Pulmonary artery endothelial cell (primary cell): ENCODE measurements around the gene IKBKE. TPM values are rescaled to one million over a fixed set of nuclear protein-coding genes. Genes with fewer than 3 reads are reported as not detected.

Source experiments
- DNase-seq: peaks from one replicate; pipeline ENCODE4 v3.0.0-alpha.2; 2011; ENCODE audit warnings: low read depth, low spot score
- total RNA-seq: library from RNA; depleted of rRNA; stranded (reverse); fragments of >200 nt; gene quantifications from 2 replicates; pipeline ENCODE4 v1.2.3, GENCODE V29; 2014

Gene IKBKE
- total RNA-seq, 1 donor from 2014 or later, result 14.8 TPM

DNA sequence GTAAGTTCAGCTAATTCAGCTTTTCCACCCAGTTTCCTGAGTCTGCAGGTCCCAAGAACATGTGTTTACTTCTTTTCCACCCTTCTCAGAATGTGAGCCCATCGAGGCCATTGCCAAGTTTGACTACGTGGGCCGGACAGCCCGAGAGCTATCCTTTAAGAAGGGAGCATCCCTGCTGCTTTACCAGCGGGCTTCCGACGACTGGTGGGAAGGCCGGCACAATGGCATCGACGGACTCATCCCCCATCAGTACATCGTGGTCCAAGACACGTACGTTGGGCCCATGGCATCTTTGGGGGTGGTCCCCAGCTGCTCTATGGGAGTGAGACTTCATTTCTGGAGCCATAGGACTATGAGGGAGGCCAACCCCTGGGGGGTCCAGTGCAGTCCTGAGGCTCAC is 17.2 kb upstream of the IKBKE start:
- DNase-seq, result no peak

DNA sequence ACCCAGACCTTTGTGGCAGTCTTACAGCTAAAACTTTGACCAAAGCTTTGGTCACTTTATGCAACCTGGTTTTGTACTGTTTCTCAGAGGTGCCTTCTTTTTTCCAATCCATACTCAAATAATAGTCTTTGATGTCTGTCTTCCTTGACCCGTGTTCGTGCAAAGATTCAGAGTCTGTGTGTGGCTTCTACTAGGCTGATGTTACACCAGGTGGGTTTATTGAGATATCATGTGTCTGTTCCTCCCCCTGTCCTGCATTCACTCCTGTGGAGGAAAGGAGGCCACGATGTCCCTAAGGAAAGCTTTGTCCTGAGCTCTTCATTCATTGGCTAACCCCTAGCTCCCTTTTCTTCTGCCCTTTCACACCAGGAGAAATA is 15.0 kb upstream of the IKBKE start:
- no peak for DNase-seq

DNA sequence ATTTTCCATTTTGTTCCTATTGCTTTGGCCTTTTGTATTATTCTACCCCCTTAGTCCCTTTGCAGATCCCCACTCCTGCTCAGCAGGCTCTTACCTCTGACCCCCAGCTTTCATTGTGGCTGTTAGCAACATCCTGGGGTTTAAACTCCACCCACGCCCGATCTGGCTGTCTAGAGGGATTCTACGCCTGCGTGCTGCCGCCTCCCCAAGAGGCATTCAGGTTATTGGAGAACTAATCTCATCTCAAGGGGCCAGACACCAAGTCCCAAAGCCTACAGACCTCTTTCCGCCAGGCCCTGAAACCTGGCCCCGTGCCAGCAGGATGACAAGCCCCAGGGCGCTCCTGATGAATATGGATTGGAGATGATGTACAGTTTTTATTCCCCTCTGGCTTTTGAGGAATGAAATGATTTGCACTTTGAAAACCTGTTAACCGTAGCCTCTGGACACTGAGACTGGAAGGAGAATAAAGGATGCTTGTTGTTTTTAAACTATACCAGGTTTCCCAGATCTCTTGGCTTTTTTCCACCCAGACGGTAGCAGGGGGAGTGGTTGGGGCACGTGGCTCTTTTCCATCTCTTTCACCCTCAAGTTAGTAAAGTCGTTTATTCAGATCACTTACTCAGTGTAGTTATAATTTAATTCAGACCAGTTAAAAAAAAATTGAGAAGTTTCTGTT is 14.5 kb upstream of the IKBKE start:
- DNase-seq, result no peak

DNA sequence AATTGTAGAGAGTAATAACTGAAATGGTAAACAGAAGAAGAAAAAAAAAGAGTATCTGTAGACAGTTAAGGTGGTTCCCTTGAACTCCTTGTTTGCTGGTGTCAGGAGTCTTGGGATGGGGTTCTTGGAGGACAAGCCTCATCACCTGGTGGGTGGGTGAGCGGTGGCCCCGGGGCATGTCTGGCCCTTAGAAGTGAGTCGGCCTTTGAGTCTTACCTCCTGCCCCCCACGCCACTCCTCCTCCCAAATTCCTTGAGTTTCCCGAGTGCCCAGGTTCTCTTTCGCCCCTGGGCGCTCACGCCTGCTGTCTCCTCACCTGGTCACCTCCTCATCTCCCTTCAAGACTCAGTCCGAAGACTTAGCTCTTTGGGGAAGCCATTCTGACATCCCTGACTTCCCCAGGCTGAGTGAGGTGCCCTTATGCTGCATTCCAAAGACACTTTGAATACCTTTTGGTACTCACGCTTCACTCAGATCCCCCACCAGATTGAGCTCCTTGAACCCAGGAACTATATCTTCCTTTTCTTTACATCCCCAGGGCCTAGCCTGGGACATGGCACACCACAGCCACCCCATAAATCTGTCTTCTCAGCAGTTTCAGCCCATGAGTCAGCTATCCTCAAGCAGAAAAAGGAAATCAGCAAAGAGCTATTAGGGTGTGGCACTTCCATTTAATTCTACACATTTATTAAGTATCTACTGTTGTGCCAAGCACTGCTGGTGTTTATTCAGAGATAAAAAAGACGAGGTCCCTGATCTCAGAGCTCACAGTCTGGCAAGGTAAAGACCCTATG is 13.5 kb upstream of the IKBKE start:
- DNase-seq, result no peak

GRCh38 chr1:206457408-206458120 is 12.7 kb upstream of the IKBKE start:
- no peak for DNase-seq

- DNase-seq, result no peak
Measured at GRCh38 chr1:206459703-206460102, 10.6 kb upstream of the IKBKE start.

DNA sequence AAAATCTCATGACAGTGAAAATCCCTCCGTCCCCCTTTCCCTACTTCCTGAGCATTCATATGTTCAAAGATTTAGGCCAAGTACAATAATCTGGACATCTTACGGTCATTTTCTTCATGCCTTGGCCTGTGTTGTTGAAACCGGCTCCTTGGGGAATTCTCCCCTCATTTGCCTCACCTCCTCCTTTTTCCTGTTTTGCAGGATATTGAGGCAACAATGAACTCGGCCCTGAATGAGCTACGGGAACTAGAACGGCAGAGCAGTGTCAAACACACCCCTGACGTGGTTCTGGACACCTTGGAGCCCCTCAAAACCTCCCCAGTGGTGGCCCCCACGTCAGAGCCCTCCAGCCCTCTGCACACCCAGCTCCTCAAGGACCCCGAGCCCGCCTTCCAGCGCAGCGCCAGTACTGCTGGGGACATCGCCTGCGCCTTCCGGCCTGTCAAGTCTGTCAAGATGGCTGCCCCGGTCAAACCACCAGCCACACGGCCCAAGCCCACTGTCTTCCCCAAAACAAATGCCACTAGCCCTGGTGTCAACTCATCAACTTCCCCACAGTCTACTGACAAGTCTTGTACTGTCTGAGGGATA is 9.3 kb upstream of the IKBKE start:
- DNase-seq, result no peak

DNA sequence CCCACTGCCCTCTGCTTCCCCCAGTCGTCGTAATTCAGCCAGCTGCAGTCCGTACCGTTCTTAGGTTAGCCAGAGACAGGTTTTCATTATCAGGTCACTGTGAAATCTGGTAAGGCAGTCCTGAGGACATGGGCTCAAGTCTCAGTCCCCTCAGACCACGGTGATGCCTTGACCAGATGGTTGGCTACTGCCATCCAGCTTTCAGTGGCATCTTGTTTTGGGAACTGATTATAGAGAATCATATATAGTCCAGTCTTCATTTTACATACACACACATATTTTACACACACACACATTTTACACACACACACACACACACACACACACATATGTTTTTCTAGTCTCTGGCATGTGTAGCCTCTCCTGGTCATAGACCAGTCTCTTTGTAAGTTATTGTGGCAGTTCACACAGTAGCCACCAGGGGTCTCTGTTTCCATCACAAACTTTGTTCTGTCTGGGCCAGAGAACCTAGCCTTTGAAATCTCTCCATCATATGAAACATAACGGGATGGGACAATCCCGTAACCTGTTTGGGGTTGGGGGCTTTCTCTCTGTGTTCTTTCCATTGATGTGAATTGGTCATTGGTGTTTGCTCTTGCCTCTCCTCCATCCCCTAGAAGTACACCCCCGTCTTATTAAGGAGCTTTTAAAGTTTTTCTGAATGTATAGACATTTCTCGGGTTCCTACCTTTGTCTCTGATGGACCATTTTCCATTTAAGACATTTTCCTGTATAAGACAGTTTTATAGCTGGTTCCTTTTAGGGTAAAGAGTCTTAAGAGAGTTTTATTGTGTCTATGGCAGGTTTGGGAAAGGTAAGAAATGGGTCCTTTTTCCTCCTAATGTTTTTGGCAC is 8.4 kb upstream of the IKBKE start:
- no peak for DNase-seq

DNA sequence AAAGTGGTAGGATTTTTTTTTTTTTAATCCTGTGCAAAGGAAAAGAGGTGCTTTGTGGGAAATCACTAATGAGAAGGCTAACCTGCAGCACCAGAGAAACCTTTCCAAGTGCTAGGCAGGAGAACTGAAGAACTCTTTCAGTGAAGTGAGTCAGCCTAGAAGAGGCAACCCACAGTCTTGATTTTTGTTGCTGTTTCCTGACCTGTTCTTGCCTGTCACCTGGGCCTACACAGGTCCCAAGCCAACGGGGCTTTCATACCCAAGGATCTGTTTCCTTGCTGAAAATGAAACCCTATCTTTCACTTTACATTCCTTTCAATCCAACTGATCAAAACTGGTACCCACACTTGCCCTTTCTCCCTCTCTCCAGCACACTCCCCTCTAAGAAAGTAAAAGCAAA is 7.1 kb upstream of the IKBKE start:
- no peak for DNase-seq

DNA sequence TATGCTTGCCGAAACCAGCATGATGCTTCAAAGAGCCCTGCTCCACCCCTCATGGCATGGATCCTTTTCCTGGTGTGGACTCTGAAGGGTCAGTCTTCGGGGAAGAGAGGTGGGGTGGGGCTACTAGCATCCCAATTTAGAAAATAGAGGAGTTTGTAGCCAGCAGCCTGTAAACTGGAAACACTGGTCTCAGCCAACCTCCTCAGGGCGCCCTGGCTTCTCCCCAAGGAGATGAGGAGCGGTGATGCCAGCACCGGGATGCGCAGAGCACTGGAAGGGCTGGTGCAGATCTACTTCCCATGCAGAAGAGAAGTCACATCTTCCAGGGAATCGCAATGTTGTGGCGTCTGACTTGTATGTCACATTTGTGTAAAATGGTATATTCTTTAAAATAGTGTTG is 6.4 kb upstream of the IKBKE start:
- no peak for DNase-seq

GRCh38 chr1:206464456-206464964 is 5.8 kb upstream of the IKBKE start:
- peak; percentile 57 for DNase-seq

DNA sequence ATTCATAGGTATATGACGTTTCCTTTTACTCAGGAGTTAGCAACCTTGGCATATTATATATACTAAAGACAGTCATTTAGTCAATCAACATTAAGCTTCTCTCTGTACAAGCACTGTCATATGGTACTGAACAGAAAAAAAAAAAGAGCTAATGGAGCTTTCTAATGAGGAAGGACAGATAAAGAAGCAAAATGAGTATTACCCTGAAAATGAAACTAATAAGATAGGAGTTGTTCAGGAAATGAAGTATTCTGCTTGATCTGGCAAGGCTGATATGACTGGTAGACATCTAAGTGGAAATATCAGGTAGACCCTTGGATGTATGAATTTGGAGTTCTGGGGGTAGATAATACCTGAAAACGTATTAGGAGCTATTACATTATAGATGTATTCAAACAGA is 4.3 kb upstream of the IKBKE start:
- no peak for DNase-seq

- no peak for DNase-seq
Measured at GRCh38 chr1:206466840-206467649, 3.2 kb upstream of the IKBKE start.

GRCh38 chr1:206467915-206468314 is 2.4 kb upstream of the IKBKE start:
- DNase-seq, result no peak

GRCh38 chr1:206468571-206468970 is 1.7 kb upstream of the IKBKE start:
- DNase-seq, result no peak

- no peak for DNase-seq
Measured at GRCh38 chr1:206469411-206469932, 804 bp upstream of the IKBKE start.

GRCh38 chr1:206470692-206471414 is 577 bp downstream of the IKBKE start:
- no peak for DNase-seq

- no peak for DNase-seq
Measured at GRCh38 chr1:206471415-206471801, 1.1 kb downstream of the IKBKE start.

GRCh38 chr1:206472024-206472423 is 1.7 kb downstream of the IKBKE start:
- no peak for DNase-seq
